Measurements from ENCODE around the gene COG5.
"Not testable (repeated sequence)": the region's sequence is repeated elsewhere in the genome, so short reads cannot be mapped to it uniquely, and the experiment has no call there.

Gene COG5

GRCh38 chr7:107172276-107173032 is 391.3 kb downstream of the COG5 start:
- DNase-seq: no peak

GRCh38 chr7:107171496-107171895 is 392.2 kb downstream of the COG5 start:
- DNase-seq: no peak

- no peak for DNase-seq
Observed at GRCh38 chr7:107170051-107170915, 393.4 kb downstream of the COG5 start.

GRCh38 chr7:107169120-107170050 is 394.3 kb downstream of the COG5 start:
- peak; percentile 94 for DNase-seq

- peak; percentile 99 for DNase-seq
Observed at GRCh38 chr7:107168233-107169119, 395.2 kb downstream of the COG5 start, which contains the start of gene HBP1. Gene HBP1, plus strand, starts transcription at chr7:107169003. Its CDS starts 10,891 bp downstream, at chr7:107179894.

- DNase-seq: no peak
Observed at GRCh38 chr7:107167483-107168232, 396.1 kb downstream of the COG5 start.

GRCh38 chr7:107166736-107167426 is 396.8 kb downstream of the COG5 start:
- no peak for DNase-seq

- no peak for DNase-seq
Observed at GRCh38 chr7:107165341-107165740, 398.4 kb downstream of the COG5 start.

- no peak for DNase-seq
Observed at GRCh38 chr7:107164092-107164491, 399.6 kb downstream of the COG5 start.

GRCh38 chr7:107162475-107162874 is 401.2 kb downstream of the COG5 start:
- DNase-seq: no peak

GRCh38 chr7:107161415-107161814 is 402.3 kb downstream of the COG5 start:
- DNase-seq: no peak

- DNase-seq: no peak
Observed at GRCh38 chr7:107160389-107160788, 403.3 kb downstream of the COG5 start.

GRCh38 chr7:107158028-107158427 is 405.7 kb downstream of the COG5 start:
- DNase-seq: no peak

GRCh38 chr7:107157091-107157490 is 406.6 kb downstream of the COG5 start:
- DNase-seq: no peak

- not testable (repeated sequence) for DNase-seq
Observed at GRCh38 chr7:107155726-107156125, 408.0 kb downstream of the COG5 start.

GRCh38 chr7:107154826-107155225 is 408.9 kb downstream of the COG5 start:
- DNase-seq: no peak

- DNase-seq: no peak
Observed at GRCh38 chr7:107152011-107152410, 411.7 kb downstream of the COG5 start.

Data from NCI-H2107 (cell line).